Measurements from ENCODE around the gene DGCR8. TPM values are rescaled to one million over a fixed set of nuclear protein-coding genes. Genes with fewer than 3 reads are reported as not detected.

DGCR8 gene
- total and polyA plus RNA-seq, 4 donors: 13.2 to 38.4 (median 26.2) TPM

GRCh38 chr22:20061481-20061861 is 18.6 kb upstream of the DGCR8 start:
- ATAC-seq (ENCODE audit: insufficient read depth, low FRiP score): no peak
- Histone ChIP-seq H3K27ac (ENCODE audit: low read depth in 1 of 2, low read length in 1 of 2) (peak overlapping the region in 1 of 2 donors; percentile 48), H3K9ac (ENCODE audit: insufficient read depth in 1 of 2, low read length in 2 of 2) (no peak overlapping the region), H3K9me3 (ENCODE audit: control insufficient read depth in 4 of 4, insufficient read depth in 3 of 4, low read length in 3 of 4) (no peaks in the 10 kb centered on the region), H3K4me3 (no peak overlapping the region), H3K4me1 (ENCODE audit: control insufficient read depth in 5 of 5, insufficient read depth in 5 of 5, low read length in 5 of 5) (peaks cover 0 to 3% (median 0%) of the 10 kb centered on the region in 5 donors), H3K27me3 (ENCODE audit: control insufficient read depth in 3 of 3, insufficient read depth in 3 of 3, low read length in 2 of 3) (no peaks in the 10 kb centered on the region), H3K36me3 (ENCODE audit: control insufficient read depth in 4 of 4, insufficient read depth in 4 of 4, low read length in 4 of 4) (peaks cover 0 to 47% (median 0%) of the 10 kb centered on the region in 4 donors)
- WGBS, 2 donors: 74 to 78% methylated on average over 11 of the region's 11 CpGs
- DNase-seq: peak in 2 of 3 donors; percentile 13 to 53
- no peak for TF ChIP-seq CTCF (IDR thresholded peaks at IDR 0.05; ENCODE audit: control extremely low read depth, extremely low read depth)

GRCh38 chr22:20062043-20062765 is 17.8 kb upstream of the DGCR8 start:
- no peak overlapping the region for H3K4me3 ChIP-seq
- peaks cover 0 to 40% (median 0%) of the 10 kb centered on the region in 4 donors for H3K36me3 ChIP-seq (ENCODE audit: control insufficient read depth in 4 of 4, insufficient read depth in 4 of 4, low read length in 4 of 4)
- no peaks in the 10 kb centered on the region for H3K27me3 ChIP-seq (ENCODE audit: control insufficient read depth in 3 of 3, insufficient read depth in 3 of 3, low read length in 2 of 3)
- no peaks in the 10 kb centered on the region for H3K9me3 ChIP-seq (ENCODE audit: control insufficient read depth in 4 of 4, insufficient read depth in 3 of 4, low read length in 3 of 4)
- no peak overlapping the region for H3K9ac ChIP-seq (ENCODE audit: insufficient read depth in 1 of 2, low read length in 2 of 2)
- TF ChIP-seq CTCF (IDR thresholded peaks at IDR 0.05; ENCODE audit: control extremely low read depth, extremely low read depth): no peak
- no peak for DNase-seq
- no peak for ATAC-seq (ENCODE audit: insufficient read depth, low FRiP score)
- 96 to 97% methylated on average over 18 of the region's 18 CpGs for WGBS, 2 donors
- no peak overlapping the region for H3K27ac ChIP-seq (ENCODE audit: low read depth in 1 of 2, low read length in 1 of 2)
- peaks cover 0 to 3% (median 0%) of the 10 kb centered on the region in 5 donors for H3K4me1 ChIP-seq (ENCODE audit: control insufficient read depth in 5 of 5, insufficient read depth in 5 of 5, low read length in 5 of 5)

GRCh38 chr22:20062766-20063083 is 17.3 kb upstream of the DGCR8 start:
- 93% methylated on average over 11 of the region's 11 CpGs for WGBS, 2 donors
- no peak overlapping the region for H3K27ac ChIP-seq (ENCODE audit: low read depth in 1 of 2, low read length in 1 of 2)
- DNase-seq (no peak), ATAC-seq (ENCODE audit: insufficient read depth, low FRiP score) (no peak)
- TF ChIP-seq CTCF (IDR thresholded peaks at IDR 0.05; ENCODE audit: control extremely low read depth, extremely low read depth): no peak
- H3K36me3 ChIP-seq (ENCODE audit: control insufficient read depth in 4 of 4, insufficient read depth in 4 of 4, low read length in 4 of 4): peaks cover 0 to 35% (median 0%) of the 10 kb centered on the region in 4 donors
- H3K4me1 ChIP-seq (ENCODE audit: control insufficient read depth in 5 of 5, insufficient read depth in 5 of 5, low read length in 5 of 5): peaks cover 0 to 3% (median 0%) of the 10 kb centered on the region in 5 donors
- H3K9me3 ChIP-seq (ENCODE audit: control insufficient read depth in 4 of 4, insufficient read depth in 3 of 4, low read length in 3 of 4): no peaks in the 10 kb centered on the region
- H3K9ac ChIP-seq (ENCODE audit: insufficient read depth in 1 of 2, low read length in 2 of 2): no peak overlapping the region
- H3K4me3 ChIP-seq: no peak overlapping the region
- no peaks in the 10 kb centered on the region for H3K27me3 ChIP-seq (ENCODE audit: control insufficient read depth in 3 of 3, insufficient read depth in 3 of 3, low read length in 2 of 3)

Measured in lung (tissue), 12 donors.